GM19193 (cell line): ENCODE results near the gene IGDCC3.

Source experiments
- POLR2A ChIP-seq: IDR thresholded peaks from 4 replicates; pipeline ENCODE4 v1.6.1; 2011; ENCODE audit not compliant: insufficient read depth, insufficient read length; ENCODE audit errors: extremely low read depth

IGDCC3 gene

DNA sequence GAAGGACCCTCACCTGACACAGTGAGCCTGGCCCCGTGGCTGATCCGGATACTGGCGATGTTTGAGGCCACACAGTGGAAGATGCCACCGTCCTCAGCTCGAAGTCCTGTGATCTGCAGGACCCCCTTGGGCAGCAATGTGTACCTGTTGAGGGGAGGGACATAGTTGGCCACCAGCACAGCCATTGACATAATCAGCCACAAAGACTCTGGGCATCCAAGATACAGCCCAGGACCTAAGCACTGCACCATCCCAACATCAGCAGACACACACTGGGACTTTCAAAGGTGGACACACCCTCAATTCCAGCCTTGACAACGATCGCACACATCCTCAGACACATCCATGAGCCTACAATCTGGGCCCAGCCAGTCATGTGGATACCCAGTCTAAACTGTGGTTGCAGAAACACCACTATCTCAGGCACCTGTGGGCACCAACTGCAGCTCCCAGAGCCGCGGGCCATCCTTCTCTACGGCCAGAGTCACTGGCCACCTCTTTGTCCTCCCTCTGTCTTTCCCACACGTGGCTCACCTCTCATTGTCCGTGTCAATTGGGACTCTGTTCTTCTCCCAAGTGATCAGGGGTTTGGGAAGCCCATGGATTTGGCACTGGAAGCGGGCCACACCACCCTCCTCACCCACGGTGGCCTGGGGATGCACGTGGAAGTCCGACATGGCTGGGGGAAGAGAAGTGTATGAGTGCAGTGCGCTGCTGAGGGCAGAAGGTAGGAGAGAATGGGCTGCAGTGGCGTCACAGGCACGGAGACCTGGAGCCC is 42.3 kb downstream of the IGDCC3 start:
- TF ChIP-seq POLR2A = no peak

DNA sequence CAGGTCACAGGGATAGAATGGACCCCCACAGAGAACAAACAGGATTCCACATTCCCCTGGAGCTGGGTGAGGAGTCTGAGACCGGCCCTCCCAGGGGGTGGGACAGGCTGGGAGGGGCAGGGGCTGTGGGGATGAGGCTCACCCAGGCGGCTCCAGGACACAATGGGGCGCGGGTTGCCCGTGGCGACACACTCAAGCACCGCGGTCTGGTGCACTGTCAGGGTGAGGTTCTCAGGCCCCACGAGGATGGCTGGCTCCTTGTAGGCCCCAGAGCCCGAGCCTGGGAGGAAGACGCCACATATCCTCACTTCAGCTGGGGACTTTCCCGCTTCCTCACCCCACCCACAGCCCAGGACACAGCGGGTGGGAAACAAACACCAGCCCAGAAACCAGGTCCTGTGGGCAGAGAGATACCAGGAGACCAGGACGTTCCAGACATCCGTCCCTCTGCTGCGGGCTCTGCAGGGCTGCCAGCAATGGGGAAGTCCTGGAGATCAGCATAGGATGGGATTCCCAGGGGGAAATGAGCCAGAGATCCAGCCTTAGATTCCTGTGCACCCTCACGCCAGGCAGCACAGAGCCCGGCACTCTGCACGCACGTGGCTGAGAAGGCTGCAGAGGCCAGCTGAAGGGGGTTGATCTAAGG is 43.1 kb downstream of the IGDCC3 start:
- no peak for TF ChIP-seq POLR2A

- TF ChIP-seq POLR2A = no peak
Observed at GRCh38 chr15:65333856-65334255, 43.9 kb downstream of the IGDCC3 start.

DNA sequence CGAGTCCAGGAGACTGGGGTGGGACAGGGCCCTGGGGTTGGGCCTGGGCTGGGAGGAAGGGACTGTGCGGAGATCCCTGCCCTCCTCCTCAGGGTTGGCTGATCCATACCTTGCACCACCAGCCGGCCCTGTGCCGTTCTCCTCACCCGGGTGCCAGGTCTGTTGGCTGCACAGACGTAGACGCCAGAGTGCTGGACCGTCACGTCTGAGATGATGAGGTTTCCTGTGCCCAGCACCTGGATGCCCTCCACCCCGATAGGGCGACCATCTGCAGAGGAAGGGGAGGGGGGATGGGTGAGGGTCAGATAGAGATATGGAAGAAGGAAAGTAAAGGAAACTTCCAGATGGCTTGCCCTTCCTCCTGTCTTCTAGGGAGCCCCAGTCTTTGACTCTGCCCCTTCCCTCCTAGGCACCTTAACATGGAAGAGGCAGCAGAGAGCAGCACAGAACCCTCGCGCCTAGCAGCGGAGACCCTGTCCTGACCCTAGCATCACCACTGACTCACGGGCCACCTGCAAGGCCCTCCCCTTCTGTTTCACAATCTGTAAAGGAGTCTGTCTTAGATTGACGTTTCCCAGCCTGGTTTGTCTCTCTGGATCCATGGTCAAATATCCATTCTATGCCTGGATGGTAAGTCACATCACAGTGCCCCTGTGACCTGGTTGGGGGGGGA is 44.5 kb downstream of the IGDCC3 start:
- TF ChIP-seq POLR2A = no peak

- TF ChIP-seq POLR2A = no peak
Observed at GRCh38 chr15:65332391-65333147, 45.2 kb downstream of the IGDCC3 start.

DNA sequence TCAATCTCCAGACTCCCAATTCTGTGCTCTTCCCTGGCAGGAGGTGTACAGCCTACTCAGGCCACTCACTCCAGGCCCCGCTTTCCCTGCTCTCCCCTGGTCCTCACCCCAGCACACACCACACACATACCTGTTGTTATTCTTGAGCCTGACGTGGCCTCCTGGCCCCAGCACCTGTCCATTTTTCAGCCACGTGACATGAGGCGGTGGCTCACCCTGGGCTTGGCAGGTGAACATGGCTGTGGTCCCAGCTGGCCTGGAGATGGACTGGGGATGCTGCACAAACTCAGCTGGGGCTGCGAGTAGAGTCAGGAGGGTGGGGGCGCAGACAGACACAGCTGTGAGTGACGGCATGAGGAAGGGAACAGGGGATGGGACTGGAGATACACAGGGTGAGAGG is 46.0 kb downstream of the IGDCC3 start:
- no peak for TF ChIP-seq POLR2A

DNA sequence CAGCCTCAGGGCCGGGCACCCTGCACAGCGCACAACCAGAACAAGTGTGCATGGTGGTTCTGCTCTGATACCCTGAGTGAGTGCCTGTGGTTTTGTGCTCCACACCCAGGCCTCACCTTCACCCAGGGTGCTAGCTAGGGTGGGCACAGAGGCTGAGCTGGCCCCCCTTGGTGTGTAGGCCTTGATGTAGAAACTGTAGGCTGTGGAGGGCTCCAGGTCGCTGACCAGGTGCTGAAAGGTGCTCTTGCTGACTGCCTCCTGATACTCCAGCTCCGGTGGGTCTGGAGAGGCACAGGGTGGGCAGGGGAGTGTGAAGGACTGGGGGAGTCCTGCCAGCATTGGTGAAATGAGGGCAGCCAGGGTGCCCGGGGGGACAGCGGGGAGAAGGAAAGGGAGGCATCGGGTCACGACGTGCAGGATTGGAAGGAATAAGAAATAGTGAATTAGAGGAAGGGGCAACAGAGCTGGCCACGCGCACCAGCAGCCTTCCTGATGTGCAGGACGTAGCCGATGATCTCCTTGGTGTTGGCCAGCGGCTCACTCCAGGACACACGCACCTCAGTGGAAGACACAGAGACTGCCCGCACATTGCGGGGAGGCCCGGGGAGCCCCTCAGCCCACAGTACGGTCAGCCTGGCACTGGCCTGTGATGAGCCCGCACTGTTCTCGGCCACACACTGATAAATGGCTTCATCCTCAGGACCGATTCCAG is 46.7 kb downstream of the IGDCC3 start:
- no peak for TF ChIP-seq POLR2A

DNA sequence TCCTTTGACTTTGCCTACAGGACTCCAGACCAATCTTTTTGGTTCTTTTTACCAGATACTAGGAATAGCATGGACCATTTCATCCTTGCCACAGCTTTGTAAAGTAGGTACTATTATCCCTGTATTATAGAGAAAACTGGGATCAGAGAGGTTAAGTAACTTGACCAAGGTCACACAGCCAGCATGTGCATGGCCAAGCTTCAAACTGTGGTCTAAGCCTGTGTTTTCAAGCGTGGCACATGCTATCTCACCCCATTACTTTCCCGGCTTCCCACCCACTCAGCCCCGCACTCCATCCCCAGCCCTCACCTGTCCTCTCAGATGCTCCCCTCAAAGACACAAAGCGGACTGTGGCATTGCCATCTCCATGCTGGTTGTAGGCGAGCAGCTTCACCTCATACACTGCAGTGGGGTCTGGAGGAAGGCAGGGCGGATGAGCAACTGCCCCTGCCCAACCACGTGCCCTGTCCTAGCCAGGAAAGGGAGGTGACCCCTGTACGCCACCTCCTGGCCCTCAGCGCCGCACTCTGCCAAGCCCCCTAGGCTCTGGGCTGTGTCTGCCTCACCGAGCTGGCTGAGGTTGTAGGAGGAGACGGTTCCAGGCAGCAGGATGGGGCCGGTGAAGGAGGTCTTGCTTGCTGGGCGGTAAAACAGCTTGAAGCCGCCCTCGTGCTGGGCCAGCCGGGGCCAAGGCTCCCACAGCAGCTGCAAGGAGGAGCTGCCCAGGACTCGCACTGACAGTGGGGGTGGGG is 47.6 kb downstream of the IGDCC3 start:
- TF ChIP-seq POLR2A = no peak

DNA sequence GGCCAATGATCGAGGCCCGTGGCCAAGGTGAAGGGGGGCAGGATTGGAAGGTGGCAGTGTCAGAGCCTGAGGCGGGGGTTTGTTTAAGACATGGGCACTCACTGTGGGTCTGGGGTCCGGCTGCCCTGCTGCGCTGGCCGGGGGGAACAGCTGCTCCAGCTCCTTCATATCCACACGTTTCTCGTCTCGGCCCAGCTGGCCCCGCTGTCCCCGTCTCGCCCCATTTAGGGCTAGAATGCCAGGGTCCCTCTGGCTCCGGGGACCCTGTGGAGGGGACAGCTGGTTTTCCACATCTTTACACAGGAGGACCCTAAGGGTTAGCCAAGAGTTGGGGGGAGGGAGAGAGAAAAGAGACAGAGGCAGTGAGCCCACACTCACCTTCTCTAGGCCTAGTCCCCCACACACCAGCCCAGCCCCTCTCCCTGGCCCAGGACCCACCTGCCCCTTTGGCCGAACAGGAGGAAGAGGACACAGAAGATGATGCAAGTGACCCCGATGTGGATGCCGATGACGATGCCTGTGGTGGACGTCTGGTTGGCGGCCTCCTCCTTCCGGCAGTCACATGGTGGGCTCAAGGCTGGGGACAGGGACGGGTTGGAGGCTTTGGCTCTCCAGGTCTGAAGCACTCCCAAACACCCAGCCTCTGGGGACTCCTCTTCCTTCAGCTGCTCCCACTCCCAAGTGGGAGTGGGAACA is 48.4 kb downstream of the IGDCC3 start:
- TF ChIP-seq POLR2A = no peak

DNA sequence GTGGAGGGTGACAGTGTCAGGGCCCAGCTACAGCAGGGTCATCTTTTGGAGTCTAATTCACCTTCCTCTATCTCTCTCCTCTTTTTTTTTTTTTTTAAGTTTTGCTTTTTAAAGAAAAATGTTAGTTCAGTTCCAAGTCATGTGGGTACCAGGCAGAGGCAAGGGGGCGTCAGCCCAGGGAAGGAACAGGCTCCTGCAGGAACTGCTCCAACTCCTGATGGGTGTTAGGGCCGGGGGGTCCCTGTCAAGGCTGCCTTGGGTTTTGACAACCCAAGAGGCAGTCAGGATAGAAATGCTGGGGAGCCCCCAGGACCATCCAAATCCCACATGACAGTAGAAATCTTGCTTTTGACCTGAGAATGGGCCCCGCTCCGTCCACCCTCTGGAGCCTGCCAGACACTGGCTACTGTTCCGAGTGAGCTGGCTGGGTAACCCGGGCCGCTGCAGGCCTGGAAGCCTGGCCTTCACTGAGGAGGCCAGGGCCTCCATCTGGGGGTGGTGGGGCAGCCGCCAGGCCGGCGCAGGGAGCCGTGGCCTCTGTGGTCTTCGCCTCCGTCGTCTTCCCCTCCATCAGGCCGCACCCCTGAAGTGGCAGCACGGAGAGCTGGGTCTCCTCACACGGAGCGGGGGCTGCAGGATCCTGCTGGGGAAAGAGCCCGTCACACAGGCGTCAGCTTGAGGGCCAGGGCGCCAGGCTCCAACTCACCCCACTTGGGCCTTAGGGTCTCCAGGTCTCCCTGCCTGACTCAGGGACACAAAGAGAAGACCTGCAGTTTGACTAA is 49.1 kb downstream of the IGDCC3 start:
- no peak for TF ChIP-seq POLR2A

GRCh38 chr15:65327651-65328393 is 50.0 kb downstream of the IGDCC3 start:
- no peak for TF ChIP-seq POLR2A

- TF ChIP-seq POLR2A = no peak
Observed at GRCh38 chr15:65326818-65327217, 51.0 kb downstream of the IGDCC3 start.

GRCh38 chr15:65326117-65326526 is 51.7 kb downstream of the IGDCC3 start:
- TF ChIP-seq POLR2A = no peak
